HG03520 (cell line): Measurements from ENCODE around the gene YJEFN3.

Experiments used
- ATAC-seq: cut with Tn5 transposase; IDR thresholded peaks from one replicate; pipeline ENCODE4 v1.9.1; 2021; ENCODE audit warnings: mild to moderate bottlenecking, moderate library complexity; ENCODE audit not compliant: unreplicated experiment

The YJEFN3 gene

DNA sequence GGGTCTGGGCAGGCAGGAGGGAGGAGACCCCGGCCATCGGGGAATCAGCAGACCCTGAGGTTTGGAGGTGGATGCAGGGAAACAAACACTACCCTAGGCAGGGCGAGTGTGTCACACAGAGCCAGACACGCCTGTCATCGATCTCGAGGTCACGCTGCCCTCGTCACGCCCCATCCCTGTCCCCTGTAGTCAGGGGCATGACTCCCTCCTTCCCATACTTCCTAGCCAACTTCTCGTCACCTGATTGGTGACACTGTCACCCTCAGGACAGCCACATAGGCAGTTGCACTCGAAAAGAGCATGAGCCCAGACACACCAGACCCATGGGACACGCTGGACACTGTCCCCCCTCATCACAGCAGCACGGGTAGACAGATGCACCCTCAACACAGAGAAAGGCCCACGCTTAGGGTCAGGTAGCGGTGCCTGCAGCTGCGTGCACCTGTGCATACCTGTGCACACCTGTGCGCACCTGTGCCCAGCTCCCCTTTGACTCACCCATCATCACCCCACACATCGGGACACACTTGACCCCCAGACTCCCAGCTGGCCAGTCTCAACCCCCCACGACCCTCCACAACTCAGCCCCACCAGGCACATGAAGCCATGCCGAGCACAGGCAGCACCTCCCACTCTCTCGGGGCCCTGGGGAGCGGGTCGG lies 21.2 kb downstream of the YJEFN3 start:
- ATAC-seq = no peak

GRCh38 chr19:19550485-19550929 lies 21.8 kb downstream of the YJEFN3 start:
- ATAC-seq = no peak

DNA sequence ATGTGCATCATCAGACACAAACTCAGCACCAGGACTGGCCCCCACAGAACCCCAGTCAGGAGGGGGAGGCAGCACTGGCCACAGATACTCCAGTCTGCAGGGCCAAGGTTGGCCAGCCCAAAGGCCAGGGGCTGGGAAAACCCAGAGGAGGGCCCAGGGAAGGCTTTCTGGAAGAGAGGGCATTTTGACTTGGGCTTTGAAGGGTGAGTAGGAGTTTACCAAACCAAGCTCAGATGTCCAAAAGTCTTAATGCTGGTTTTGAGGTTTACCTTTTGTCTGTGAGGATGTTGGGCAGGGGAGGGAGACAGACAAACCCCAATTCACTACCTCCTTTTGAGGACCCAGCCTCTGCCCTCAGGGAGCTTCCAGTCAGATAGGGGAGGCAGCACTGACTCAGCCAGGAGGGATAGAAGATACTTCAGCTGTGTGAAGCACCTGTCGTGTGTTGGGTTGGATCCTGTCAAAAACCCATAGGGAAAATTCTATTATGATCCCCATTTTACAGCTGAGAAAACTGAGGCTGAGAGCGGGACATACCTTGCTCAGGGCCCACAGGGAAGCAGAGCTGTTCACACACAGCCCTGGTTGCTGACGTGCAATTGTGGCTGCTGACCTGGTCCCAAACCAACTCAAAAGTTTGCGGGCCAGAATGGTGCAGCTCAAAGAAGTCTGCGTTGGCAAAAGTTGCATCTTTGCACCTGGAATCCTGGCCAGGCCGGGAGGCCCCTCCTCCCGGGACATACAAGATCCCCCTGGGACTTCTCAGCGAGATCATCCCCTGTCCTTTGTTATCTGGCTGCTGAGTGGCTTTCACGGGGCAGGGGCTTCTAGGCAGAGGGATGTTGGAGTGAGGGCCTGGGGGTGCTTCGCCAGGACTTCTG lies 22.5 kb downstream of the YJEFN3 start:
- ATAC-seq = no peak

- no peak for ATAC-seq
Observed at GRCh38 chr19:19551853-19552192, 23.1 kb downstream of the YJEFN3 start.

- ATAC-seq = no peak
Observed at GRCh38 chr19:19552798-19553197, 24.1 kb downstream of the YJEFN3 start.

- ATAC-seq = no peak
Observed at GRCh38 chr19:19553670-19554069, 25.0 kb downstream of the YJEFN3 start.

GRCh38 chr19:19554074-19555023 lies 25.6 kb downstream of the YJEFN3 start:
- ATAC-seq = no peak

GRCh38 chr19:19558055-19558454 lies 29.3 kb downstream of the YJEFN3 start:
- ATAC-seq = no peak

DNA sequence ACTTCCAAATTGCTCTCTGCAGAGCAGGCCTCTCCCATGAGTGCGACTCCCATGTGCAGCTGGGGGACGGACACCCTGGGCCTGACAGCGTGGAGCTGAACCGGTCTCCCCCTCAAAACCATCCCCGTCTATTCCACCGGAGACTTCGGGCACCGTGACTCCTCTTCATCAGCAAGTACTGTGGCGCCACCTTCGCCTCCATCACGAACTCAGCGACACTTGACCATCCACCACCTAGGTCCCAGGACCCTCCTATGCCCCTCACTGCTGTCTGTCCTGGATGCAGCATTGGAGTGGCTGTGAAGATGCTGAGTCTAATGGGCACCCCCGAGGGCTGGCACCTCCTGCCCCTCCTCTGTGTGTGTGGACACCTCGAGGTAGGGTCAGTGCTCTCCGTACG lies 29.9 kb downstream of the YJEFN3 start:
- no peak for ATAC-seq

GRCh38 chr19:19559931-19560330 lies 31.2 kb downstream of the YJEFN3 start:
- ATAC-seq = no peak

DNA sequence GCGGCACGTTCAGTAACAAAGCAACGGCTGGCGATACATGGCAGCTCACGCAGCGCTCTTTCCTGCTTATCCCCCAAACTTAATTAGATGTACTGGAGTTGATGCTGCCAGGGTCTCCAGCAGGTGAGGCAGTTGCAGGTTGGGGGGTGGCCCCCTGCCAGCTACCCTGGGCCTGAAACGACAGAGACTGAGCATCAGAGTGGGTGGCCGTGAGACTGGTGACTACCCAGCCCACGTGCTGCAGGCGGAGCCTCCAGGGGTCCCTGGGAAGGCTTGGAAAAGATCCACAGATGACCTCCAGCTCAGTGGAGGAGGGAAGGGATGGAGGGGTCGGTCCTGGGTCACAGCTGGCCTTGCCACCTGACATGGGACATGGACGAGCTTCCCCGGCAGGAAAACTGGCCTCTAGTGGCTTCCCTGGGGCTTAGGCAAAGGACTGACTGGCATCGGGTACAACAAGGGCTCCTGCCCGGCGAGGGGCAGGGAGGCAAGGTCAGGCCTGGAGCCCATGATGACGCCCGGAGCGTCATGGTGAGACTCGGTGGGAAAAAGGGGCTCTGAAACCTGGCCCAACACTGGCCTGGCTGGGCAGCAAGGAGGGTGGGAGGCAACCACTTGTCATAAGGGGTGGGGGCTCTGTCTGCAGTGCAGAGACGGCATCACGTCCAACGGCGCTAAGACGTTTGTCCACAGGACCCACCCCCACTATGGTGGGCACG lies 33.4 kb downstream of the YJEFN3 start:
- ATAC-seq = no peak

- no peak for ATAC-seq
Observed at GRCh38 chr19:19562665-19563347, 34.1 kb downstream of the YJEFN3 start.

GRCh38 chr19:19563348-19563848 lies 34.7 kb downstream of the YJEFN3 start:
- no peak for ATAC-seq

- ATAC-seq = no peak
Observed at GRCh38 chr19:19566306-19566705, 37.6 kb downstream of the YJEFN3 start.

DNA sequence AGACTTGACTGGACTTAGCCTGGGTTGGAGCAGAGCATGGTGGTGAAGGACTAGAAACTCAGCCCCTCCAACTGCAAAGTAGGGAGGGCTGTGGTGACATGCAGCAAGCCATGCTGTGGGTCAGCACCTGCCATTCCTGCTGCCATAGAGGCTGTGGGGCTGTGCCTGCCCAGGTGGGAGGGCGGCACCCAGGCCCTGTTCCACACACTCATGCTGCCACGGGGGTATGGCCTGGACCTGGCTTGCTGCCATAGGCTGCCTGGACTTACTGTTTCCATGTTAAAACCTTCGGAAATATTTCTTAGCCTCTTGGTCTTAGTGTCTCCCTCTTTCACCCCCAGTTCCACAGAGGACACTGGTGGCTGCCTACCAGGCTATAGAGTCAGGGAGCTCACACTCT lies 38.7 kb downstream of the YJEFN3 start:
- ATAC-seq = no peak

DNA sequence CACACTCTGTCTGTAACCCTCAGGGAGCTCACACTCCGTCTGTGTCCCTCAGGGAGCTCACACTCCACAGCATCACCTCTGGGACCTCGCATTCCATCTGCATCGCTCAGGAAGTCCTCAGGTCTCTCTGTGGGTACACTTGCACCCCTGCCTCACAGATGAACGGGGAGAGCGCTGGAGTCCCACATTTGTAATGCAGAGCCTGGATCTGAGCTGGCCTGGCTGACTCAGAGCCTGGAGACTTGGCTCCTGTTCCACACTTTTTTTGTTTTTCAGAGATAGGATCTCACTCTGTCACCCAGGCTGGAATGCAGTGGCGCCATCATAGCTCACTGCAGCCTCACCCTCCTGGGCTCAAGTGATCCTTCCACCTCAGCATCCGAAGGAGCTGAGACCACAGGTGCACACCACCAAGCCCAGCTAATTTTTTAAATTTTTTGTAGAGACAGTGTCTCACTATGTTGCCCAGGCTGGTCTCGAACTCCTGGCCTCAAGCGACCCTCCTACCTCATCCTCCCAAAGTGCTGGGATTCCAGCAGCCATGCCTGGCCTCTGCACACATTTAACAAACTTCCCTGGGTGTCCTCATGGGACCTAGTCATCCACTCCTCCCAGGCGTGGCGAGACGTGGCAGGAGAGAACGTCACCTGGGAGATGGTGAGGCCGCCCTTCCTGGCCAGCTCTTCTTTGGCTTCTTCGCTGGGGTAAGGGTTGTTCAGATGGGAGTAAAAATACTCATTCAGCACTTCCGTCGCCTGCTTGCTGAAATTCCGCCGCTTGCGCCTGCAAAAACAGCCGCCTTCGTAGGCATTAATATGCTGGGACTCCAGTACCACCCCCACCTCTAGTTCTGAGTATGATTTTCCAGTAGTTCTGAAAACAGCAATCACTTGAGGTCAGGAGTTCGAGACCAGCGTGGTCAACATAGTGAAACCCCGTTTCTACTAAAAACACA lies 40.4 kb downstream of the YJEFN3 start:
- no peak for ATAC-seq

DNA sequence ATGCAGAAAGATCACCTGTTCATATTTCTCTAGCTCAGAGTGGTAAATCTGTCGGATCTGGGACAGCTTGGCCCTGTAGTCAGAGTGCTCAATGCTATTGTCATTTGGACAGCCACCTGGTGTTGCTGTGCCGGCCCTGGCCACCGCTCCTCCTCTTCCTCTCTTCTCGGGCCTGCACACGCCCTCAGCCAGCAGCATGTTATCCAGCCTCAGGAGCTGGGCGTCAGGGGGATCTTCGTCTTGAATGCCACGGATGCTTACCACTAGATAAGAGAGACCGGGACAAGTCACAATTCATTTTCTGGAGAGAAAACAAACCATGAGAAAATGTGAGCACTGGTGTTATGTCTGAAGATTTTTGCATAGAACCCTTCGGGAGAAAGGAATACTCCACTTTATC lies 41.9 kb downstream of the YJEFN3 start:
- ATAC-seq = no peak

GRCh38 chr19:19571071-19571786 lies 42.5 kb downstream of the YJEFN3 start:
- no peak for ATAC-seq
